SKM-1 treated with dmso at 0.1 percent for 144 hours (cell line): Measurements from ENCODE around the gene AK2.
"Not testable (repeated sequence)": the region's sequence is repeated elsewhere in the genome, so short reads cannot be mapped to it uniquely, and the experiment has no call there.

Experiments
- DNase-seq: peaks from one replicate; lab custom pipeline; 2025; ENCODE audit not compliant: unreplicated experiment; lab: John Stamatoyannopoulos, UW

Gene AK2

DNA sequence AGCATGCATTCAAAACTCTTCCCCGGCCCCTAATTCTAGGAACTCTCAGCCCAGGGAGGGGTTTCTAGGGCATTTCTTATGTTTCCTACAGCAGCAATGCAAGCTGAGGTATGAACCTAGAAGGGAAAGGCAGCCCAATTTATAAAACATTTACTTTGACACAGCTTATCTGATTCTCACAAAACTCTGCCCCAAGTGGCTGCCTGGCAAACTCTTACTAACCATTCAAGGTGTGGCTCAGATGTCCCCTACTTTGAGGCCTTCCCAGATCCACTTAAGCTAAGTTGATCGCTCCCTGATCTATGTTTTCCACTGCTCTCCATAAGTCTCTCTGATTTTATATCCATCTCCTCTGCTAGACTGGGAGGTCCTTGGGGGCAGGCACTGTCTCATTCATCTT, 35.4 kb downstream of the AK2 start:
- DNase-seq: no peak

DNA sequence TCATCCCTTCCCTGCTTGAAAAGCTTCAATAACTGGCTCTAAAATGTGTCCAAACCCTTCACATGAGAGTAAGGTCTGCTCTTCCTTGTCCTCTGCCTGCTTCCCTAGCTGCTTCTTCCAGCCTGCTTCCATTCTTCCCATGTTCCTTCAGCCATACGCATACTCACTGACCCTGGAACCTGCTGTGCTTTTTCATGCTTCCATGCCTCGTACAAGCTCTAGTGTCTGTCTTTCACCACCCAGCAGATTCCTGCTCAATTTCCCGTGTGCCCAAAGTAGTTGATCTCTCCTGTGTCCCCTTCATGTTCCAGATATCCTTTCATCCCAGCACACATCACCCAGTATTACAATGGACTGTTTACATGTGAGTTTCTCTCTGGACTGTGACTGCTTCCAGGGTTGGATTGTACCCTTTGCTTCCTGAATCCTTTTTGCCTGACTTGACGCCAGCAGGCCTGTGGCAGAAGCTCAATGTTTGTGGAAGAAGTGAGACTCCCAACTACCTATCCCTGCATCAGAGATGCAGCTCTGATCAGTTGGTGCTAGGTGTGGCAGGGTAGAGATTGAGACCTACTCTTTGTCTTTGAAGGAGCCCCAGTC, 36.2 kb downstream of the AK2 start:
- DNase-seq: no peak

DNA sequence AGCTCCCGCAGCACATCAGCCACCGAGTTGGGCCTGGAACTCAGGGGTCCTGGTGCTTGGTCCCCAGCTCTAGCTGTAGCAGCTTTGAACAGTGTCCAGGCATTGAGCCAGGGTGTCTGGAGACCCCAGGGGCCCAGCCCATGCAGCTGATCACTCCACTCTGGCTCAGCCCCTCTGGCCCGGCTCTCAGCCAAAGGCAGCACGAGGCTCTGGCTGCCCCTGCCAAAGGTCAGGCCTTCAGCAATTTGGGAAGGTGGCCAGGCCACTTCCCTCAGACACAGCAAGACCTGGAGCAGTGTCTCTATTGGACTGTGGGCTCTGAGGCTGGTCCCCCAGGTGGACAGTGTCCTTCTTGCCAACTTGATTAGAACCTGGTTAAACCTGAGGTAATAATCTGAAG, 37.7 kb downstream of the AK2 start:
- no peak for DNase-seq

DNA sequence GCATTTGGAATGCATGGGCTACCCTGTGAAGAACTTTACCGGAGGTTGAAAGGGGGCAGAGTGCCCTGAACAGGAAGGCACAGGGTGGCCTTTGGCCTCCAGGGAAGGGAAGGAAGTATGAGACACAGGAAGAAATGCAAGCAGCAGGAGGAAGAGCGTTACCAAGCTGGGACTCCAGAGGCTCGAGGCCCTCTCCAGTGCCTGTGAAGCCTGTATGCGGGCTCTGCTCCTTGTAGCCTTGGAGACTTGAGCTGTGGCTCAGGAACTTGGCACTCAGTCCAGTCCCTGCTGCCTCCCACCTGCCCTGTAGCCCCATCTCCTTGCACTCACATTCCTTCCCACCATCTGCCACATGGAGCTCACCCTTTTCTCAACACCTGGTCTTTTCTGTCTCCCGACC, 38.6 kb downstream of the AK2 start:
- peak; percentile 27 for DNase-seq

DNA sequence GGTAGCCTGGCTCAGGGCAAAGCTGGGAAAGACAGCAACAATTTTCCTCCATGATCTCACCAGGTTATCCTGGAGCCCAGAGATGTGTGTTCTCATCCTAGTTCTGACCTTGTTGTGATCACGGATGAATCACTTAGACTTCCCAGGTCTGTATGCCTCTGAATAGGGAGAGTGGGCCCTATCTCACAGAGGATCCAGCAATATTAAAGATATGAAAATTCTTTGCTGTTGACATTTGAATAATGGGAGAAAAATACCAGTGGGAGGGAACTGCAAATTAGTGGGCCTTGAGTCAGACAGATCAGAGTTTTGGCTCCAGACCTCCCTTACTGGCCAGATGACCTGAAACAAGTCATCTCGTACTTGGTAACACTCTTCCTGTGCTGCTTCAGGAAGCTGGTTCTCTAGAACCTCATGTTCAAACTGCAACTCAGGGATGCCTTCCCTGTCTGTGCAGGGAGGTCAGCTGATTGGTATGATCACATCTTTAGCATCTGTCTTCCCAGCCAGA, 39.2 kb downstream of the AK2 start:
- DNase-seq: no peak

DNA sequence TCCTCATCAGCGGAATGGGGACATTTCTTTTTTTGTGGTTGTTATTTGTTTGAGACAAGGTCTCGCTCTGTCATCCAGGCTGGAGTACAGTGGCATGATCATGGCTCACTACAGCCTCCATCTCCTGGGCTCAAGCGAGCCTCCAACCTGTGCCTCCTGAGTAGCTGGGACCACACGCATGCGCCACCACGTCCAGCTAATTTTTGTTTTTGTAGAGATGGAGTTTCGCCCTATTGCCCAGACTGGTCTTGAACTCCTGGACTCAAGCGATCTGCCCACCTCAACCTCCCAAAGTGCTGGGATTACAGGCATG, 43.4 kb downstream of the AK2 start:
- DNase-seq: not testable (repeated sequence)

DNA sequence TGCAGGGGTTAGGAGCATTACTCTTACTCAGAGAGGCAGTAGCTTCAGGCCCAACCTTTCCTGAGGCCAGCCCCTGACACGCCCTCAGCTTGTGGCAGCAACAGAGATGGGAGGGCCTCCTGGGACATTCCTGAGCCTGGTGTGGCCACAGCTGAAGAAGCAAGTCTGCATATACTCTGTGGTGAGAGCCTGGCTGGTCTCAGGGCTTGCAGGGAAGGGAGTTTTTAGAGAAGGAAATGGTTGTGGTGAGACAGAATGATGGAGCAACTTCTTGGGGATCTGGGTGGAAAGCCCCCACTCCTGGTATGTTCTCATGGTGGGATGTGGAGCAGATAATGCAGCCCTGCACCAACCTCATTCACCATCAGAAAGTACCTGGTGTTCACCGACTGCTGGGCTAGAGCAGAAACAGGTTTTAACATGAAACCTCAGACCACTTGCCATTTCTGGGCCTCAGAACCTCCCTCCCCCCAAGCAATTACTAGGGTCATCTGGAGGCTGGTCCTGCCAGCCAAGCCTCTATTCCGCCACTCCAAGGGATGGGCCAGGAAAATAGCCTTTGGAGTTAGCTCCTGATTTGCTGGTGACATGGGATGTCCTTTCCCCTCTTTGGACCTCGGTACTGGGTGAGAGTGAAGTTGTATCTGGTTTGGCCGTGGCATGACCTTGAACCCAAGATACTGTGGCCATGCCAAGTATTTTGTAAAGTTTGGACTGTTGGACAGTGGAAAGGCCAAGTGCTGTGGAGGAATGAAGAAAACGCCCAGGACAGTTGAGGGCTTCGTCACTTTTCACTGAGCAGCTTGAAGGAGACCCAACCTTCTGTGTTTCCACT, 44.0 kb downstream of the AK2 start:
- peak; percentile 98 for DNase-seq

DNA sequence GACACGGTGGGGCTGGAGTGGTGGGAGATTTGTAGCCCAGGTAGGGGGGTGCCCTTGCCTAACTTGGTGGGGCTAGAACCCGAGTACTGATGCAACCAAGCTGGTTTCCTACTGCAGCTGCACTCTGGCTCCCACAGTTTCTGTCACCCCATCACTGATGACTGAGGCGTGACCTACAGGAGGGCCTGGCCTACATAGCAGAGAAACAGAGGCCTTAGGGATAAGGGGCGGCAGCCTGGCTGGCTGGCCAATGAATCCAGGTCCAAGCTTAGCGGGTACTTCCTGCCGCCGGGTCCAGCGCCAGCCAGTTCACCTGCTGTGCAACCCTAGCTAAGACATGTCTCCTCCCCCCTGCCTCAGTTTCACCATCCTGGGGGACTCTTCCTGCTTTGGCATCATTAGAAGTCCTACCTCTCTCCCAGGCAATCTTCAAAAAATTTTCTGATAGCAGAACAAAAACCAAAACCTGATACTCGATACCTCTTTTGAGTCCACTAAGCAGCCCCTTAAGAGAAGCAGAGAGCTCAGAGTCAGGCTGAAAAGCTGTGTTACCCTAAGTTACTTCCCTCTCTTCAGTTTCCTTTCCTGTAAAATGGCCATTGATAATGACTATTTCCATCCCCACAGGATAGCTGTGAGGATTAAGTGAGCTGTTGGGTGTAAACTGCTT, 44.7 kb downstream of the AK2 start:
- no peak for DNase-seq

DNA sequence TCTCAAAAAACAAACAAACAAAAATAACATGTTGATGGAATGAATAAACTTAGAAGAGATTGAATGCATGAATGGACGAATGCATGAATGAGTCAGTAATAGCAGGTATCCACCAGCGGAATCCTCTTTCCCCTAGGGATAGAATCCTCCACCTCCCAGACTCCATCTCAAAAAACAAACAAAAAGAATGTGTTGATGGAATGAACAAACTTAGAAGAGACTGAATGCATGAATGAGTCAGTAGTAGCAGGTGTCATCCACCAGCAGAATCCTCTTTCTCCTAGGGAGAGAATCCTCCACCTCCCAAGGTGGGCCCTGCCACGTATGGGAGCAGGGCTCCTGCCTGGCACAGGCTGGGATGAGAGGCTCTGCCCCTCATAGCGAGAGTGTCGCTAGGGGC, 45.3 kb downstream of the AK2 start:
- no peak for DNase-seq

DNA sequence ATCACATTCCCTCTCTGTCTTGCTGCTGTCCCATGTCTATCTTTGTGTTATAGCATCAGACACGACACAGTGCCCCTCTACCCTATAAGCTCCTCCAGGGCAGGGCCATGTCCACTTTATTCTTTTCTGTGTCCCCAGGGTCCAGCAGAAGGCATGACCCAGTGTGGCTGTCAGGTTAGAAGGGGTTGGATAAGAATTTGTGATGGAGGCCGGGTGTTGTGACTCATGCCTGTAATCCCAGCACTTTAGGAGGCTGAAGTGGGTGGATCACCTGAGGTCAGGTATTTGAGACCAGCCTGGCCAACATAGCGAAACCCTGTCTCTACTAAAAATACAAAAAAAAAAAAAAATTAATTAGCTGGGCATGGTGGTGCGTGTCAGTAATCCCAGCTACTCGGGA, 45.8 kb downstream of the AK2 start:
- no peak for DNase-seq

DNA sequence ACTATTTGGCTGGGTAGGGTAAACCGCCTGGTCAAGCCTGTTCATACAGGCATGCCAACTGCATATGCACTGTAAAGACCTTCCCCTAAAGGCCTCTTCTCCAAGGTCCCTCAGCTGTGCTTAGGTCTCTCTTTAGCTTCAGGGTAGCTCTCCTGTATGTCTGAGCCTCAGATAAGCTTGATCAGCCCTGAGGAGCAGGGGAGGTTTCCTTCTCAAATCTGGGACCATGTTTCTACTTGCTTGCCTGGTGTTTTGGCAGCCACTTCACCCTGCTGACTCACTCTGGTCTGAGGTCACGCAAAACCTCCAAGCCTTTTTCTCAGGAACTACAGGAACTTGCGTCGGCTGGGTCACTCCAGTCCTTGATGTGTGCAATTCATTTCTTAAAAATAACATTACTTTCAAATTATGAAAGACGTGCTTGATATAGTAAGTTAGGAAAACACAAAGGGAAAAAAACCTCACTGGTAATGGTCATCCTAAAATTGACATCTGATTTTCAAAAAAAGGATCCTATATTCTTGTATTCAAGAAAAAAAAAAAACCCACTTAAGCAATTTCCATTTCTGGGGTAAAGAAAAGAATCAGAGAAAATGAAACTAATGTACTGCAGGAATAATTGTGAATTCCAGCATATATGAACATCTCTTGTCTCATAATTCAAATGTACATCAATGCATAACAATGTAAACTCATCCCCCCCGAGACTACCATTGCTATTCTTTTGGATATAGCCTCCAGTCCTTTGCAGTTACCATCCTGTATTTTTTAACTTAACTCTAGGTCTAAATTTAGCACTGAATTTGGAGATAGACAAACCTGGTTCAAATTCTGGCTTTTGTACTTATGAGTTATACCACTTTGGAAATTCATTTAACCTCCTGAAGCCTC, 47.3 kb downstream of the AK2 start:
- DNase-seq: peak; percentile 81

DNA sequence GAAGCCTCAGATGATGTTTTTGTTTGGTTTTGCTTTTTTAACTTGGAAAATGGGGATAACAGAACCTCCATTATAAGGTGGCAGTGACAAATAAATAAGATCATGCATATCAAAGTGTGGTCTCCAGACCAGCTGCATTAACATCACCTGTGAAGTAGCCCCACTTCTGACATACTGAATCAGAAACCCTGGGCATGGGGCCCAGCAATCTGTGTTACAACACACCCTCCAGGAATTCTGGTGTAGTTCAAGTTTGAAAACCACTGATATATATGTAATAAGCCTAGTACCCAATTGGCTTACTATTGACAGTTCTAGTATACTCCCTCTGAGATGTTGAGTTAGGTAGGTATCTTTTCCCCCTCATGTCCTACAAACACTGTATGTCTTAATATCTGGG, 48.0 kb downstream of the AK2 start:
- no peak for DNase-seq

DNA sequence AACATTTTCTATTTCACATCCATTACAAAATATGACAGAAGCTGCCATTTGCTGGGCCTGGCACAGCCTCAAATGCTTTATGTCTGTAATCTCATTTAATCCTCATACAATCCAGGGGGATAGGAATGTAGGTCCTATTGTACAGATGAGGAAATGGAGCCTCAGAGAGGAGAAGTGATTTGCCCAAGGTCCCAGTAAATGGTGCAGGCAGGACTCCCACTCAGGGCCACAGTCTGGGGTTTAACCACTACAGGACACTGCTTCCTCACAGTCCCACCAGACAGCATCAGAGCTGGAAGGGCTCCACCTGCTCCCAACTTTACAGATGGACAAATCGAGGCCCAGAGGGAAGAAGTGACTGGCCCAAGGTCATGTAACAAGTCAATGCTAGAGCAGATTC, 51.5 kb downstream of the AK2 start:
- DNase-seq: no peak

DNA sequence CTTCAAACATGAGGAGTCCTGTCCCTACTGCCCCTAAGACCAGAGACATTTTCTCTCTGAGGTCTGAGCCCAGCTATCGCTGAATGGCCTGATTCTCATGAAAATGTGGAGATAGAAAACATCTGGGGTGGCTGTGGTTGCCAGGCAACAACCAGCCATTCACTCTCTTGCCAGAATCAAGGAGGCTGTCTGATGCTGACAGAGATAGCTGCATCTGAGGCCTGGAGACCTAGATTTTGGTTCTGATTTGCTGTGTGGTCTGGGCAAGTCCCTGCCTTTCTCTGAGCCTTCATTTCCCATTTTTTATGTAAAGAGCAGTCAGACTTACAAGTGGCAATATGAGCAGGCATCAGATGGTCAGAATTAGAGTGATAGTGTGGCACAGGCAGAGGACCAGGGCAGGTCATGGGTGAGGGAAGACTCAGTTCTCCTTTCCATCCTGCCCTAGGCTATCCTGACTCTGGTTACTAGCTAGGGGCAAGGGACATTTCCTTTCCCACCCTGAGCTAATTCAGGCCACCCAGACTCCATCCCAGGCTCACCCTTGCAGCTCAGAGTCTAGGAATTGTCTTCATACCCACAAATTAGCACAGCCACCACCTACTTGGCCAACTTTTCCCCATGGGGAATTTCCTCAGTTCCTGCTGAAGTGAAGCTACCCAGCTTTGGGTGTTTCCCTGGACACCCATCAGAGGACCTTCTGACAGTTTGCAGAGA, 52.1 kb downstream of the AK2 start:
- no peak for DNase-seq

DNA sequence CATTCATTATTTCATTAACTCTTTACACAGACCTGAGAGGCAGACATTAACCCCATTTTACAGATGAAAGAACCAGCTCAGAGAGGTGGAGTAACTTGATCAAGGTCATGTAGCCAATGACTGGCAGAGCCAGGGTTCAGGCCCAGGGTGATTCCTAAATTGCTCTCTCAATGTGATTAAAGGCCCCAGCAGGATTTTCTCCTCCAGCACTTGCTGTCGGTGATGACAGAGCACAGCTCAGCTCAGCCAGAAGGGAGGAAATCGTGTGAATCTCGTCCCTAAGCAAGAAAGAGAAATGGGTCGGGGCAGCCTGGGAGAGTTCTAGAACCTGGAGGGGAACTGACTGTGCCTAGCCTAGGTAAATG, 52.6 kb downstream of the AK2 start:
- no peak for DNase-seq

DNA sequence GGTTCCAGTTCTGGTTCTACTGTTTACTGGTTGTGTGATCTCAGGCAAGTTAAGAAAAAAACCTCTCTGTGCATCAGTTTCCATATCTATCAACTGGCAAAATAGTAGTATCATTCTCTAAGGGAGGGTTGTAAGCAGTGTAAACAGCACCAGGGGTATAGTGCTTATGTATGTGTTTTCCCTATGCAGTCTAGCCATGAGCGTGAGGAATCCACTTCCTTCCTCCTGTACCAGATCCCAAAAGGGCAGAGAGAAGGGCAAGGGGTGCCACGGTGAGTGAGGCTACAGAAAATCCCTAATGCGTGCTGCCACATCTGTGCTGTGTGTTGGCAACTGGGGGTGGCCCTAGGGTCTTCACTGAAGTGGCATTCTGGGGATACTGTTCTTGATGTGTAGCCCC, 53.7 kb downstream of the AK2 start:
- no peak for DNase-seq

DNA sequence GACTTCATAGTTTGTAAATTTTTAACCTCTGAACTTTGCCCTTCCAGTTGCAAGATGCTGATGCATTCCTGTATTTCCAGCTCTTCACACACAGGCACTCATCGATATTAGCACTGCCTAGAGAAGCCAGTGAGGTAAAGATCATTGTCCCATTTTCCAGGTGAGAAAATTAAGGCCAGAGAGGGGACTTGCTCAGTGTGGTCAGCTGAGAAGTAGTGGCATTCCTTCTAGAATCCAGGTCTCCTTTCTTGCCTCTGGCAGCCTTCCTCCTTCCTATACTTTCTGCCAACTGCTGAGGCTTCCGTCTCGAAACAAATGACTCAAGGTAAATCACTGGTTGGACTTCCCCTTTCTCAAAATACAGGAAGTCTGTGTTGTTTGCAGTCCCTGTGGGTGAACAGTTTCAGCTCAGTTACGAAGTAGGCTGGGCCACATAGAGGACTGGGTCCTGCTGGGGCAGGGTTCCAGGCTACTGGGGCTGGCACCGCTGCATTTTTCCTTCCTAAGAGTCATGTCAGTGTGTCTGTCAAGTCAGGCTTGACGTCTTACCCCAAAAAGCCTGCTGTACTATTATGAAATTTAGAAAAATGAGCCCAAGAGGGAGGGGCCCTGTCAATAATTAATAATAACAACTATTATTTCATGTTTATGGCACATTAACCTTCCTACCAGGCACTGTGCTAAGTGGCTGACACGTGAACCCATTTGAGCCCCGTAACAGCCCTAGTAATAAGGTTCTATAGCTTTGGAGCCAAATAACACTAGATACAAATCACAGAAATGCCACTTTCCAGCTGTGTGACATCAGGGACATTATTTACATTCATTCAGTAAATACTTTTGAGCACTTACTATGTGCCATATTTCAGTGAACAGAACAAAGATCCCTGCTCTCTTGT, 55.4 kb downstream of the AK2 start:
- DNase-seq: peak; percentile 84

DNA sequence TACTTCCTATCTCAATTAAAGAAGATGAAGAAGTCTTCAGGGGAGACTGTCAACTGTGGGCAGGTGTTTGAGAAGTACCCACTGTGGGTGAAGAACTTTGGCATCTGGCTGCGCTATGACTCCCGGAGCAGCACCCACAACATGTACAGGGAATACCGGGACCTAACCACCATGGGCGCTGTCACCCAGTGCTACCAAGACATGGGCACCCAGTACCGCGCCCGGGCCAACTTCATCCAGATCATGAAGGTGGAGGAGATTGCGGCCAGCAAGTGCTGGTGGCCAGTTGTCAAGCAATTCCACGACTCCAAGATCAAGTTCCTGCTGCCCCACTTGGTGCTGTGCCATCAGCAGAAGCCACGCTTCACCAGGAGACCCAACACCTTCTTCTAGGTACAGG, 56.6 kb downstream of the AK2 start:
- no peak for DNase-seq

DNA sequence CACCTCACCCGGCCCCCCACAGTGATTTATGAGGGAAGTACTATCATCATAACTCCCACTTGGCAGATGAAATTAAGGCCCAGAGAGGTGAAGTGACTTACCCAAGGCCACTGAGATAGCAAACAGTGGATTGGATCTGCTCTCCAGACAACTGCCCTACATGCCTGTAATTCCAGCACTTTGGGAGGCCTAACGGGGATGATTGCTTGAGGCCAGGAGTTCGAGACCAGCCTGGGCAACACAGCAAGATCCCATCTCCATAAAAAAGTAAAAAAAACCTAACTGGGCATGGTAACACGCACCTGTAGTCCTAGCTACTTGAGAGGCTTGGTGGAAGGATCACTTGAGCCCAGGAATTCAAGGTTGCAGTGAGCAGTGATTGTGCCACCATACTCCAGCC, 57.8 kb downstream of the AK2 start:
- no peak for DNase-seq
